Thoracic aorta (tissue), 2 donors: Measurements from ENCODE around the gene APOM. TPM values are rescaled to one million over a fixed set of nuclear protein-coding genes. Genes with fewer than 3 reads are reported as not detected.

Experiments
- ATAC-seq: fragments of 150-250 bp; one replicate; pipeline ENCODE4 v1.8.0; 2017; ENCODE audit warnings: low read depth; ENCODE audit not compliant: insufficient number of reproducible peaks, low FRiP score
- DNase-seq: peaks from one replicate; pipeline ENCODE4 v3.0.0-alpha.2; 2020; ENCODE audit warnings: low spot score
- H3K27ac ChIP-seq, 2 donors: fragments of 200-600 bp; sonication (generic); 1 replicate in 1 of 2; 2 replicates in 1 of 2; pipeline ENCODE4 v1.5.1; 2016; ENCODE audit warnings: mild to moderate bottlenecking in 2 of 2, moderate library complexity in 2 of 2
- H3K27me3 ChIP-seq: fragments of 200-600 bp; sonication (generic); replicated peaks from 2 replicates; pipeline ENCODE4 v1.6.0; 2016; ENCODE audit warnings: mild to moderate bottlenecking; ENCODE audit not compliant: insufficient read depth
- H3K36me3 ChIP-seq: fragments of 200-600 bp; sonication (generic); one replicate; pipeline ENCODE4 v1.5.1; 2016
- H3K4me1 ChIP-seq, 2 donors: fragments of 200-600 bp; sonication (generic); 1 replicate in 1 of 2; 2 replicates in 1 of 2; pipeline versions ENCODE4 v1.5.1 to v1.6.0; 2016; ENCODE audit warnings: low read depth in 2 of 2, mild to moderate bottlenecking in 1 of 2; ENCODE audit not compliant: control insufficient read depth in 1 of 2
- H3K4me3 ChIP-seq: fragments of 200-600 bp; sonication (generic); 2 replicates; pipeline ENCODE4 v1.5.1; 2016; ENCODE audit warnings: mild to moderate bottlenecking
- H3K9me3 ChIP-seq: fragments of 200-600 bp; sonication (generic); 2 replicates; pipeline ENCODE4 v1.5.1; 2016
- total RNA-seq, 2 donors: library from RNA; depleted of rRNA; stranded (reverse); fragments of >200 nt; gene quantifications; one replicate each; pipeline versions ENCODE4 v1.1.0 to v1.2.3, GENCODE V29; 2016
- TF ChIP-seq, protein P1 (sequence below): fragments of 200-600 bp; sonication (generic); IDR thresholded peaks from one replicate; pipeline ENCODE4 v1.5.1; 2019; ENCODE audit warnings: antibody characterized with exemption

Gene APOM
- total RNA-seq, 2 donors from 2014 or later = 2.2 TPM; not detected in 1

DNA sequence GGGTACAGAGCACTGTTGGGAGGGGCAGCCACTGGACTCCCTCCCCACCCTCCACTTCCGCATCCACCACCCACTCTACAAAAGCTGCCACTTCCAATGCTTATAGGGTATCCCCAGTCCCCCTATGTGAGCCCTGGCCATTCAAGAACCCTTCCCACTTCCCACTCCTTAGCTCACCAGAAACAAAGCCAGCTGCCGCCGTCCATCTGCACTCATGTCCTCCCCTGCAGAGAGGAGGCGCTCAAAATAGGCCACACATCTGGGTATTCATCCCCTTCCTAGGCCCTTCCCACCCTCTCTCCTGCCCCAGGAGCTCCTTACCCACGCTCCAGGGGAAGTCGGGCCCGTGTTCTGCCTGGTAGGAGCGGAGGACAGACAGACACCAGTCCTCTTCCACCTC is 31.6 kb downstream of the APOM start:
- TF ChIP-seq, protein P1, sequence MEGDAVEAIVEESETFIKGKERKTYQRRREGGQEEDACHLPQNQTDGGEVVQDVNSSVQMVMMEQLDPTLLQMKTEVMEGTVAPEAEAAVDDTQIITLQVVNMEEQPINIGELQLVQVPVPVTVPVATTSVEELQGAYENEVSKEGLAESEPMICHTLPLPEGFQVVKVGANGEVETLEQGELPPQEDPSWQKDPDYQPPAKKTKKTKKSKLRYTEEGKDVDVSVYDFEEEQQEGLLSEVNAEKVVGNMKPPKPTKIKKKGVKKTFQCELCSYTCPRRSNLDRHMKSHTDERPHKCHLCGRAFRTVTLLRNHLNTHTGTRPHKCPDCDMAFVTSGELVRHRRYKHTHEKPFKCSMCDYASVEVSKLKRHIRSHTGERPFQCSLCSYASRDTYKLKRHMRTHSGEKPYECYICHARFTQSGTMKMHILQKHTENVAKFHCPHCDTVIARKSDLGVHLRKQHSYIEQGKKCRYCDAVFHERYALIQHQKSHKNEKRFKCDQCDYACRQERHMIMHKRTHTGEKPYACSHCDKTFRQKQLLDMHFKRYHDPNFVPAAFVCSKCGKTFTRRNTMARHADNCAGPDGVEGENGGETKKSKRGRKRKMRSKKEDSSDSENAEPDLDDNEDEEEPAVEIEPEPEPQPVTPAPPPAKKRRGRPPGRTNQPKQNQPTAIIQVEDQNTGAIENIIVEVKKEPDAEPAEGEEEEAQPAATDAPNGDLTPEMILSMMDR = no peak
- Histone ChIP-seq H3K36me3 (peaks cover 48% of the 10 kb centered on the region), H3K27me3 (no peaks in the 10 kb centered on the region), H3K27ac (no peak overlapping the region), H3K4me3 (no peak overlapping the region), H3K9me3 (no peaks in the 10 kb centered on the region), H3K4me1 (no peaks in the 10 kb centered on the region)
- ATAC-seq (no peak), DNase-seq (no peak)

DNA sequence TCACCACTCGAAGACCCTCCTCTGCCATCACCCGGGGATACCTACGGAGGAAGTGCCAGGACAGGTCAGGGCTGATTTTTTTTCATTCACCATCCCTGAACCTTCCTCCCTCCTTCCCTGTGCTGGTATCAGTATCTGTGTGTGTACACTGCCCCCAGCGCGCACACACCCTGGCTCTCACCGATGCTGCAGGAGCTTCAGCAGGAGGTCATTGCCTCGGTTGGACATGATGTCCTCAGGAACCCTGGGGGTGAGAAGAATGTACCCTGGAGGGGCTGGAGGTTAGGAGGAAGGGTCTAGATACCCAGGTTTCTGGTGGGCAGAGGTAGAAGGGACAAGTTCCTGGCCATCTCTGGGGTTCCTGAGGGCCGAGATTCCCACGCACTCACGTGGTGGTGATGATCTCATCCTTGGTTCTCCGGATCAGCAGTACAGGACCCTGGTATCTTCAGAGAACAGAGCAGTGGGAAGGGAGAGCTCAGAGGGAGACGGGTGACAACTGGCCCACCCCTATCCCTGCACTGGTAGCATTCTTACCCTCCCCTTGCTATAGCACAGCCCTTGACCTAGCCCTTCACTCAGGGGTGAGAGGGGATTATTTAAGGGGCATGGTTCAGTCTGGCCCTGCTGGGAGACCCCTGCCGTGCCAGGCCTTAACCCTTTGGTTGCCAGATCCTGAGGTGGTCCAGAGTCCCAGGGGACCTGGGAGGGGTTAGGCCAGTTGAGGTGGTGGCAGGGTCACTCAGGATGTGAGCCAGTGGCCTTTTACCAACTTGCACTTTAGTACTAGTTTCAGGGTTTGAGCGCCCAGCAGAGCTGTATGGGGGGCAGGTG is 32.4 kb downstream of the APOM start:
- no peak overlapping the region for H3K4me3 ChIP-seq
- TF ChIP-seq, protein P1 = no peak
- H3K27ac ChIP-seq = no peak overlapping the region
- DNase-seq (no peak), ATAC-seq (no peak)
- H3K36me3 ChIP-seq = peaks cover 54% of the 10 kb centered on the region
- no peaks in the 10 kb centered on the region for H3K4me1 ChIP-seq
- H3K27me3 ChIP-seq = no peaks in the 10 kb centered on the region
- no peaks in the 10 kb centered on the region for H3K9me3 ChIP-seq

DNA sequence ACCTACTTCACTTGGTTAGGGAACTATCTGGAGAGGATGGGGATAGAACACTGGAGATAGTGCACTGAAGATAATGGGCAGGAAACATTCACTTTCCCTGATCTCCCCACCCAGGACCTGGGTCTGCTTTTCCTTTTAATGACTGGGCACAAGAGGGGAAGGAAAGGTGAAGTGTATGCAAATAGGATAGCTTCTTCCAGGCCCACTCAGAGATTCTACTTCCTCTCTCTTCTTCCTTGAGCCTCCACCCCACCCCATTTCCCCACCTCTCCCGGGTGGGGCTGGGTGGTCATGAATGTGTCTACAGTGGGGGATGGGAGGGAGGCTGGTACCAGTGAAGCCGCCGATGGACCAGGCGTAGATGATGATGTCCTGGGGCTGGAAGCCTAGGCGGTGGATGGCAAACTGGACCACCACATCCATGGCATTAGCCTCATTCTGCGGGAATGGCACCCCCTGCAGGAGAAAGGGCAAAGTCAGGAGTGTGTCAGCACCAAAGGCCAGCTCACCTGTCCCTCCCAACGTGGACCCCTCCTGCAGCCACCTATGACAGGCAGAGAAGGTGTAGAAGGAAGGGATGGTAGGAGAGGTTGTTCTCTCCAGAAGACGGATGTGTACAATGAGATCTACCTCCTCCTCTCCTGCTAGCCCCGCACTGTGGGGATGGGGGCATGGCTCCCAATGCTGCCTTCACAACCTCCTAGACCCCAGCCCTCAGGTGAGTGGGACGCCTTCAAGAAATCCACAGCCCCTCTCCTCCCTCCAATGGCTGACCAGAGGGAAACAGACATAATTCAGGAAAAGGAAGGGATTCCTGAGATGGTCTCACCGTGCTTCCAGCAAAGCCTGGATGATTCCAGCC is 33.8 kb downstream of the APOM start:
- H3K4me1 ChIP-seq = no peaks in the 10 kb centered on the region
- no peak overlapping the region for H3K4me3 ChIP-seq
- TF ChIP-seq, protein P1 = no peak
- no peak overlapping the region for H3K27ac ChIP-seq
- H3K27me3 ChIP-seq = no peaks in the 10 kb centered on the region
- DNase-seq (no peak), ATAC-seq (no peak)
- H3K9me3 ChIP-seq = no peaks in the 10 kb centered on the region
- H3K36me3 ChIP-seq = peaks cover 57% of the 10 kb centered on the region

DNA sequence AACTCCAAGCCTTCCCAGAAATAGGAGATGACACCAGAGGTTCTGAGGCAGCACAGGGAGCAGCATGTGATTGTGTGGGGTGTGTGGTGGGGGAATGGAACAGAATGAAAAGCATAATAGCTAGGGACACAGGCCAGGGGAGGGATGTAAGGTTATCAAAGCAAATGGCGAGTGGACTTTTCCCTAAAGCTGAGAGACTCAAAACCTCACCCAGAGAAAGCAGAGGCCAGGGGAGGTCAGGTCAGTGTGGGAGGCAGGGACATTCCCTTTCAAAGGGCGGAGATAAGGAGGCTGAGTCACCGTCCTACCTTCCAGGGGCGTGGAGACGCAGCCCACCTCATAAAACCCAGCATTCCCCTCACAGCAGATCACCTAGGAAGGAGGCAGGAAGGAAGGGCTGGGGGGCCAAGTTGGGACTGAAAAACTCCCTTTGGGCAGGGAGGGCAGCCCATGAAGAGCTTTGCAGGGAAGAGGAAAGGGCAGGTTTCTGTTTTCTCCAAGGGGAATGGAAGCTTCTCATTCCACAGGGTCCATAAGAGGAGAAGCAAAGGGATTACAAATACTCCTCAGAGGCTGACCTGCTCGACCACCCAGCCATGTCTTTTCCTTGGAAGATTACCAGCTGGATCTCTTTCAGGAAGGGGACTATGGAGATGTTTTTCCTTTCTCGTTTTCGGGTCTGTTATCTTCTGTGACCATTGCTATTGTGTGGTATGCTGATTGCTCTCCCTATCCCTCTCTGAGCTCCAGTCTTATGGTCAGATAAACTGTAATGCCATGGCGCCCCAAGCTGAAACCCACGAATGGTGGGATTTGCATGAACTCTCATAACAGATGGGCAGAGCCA is 34.8 kb downstream of the APOM start:
- no peak for DNase-seq
- TF ChIP-seq, protein P1 = no peak
- H3K4me3 ChIP-seq = no peak overlapping the region
- H3K9me3 ChIP-seq = no peaks in the 10 kb centered on the region
- no peaks in the 10 kb centered on the region for H3K27me3 ChIP-seq
- no peaks in the 10 kb centered on the region for H3K4me1 ChIP-seq
- no peak overlapping the region for H3K27ac ChIP-seq
- peaks cover 67% of the 10 kb centered on the region for H3K36me3 ChIP-seq
- no peak for ATAC-seq
